NCI-H510A (cell line): ENCODE results near the gene ATP6V0B.

Source experiments
- DNase-seq: peaks from one replicate; lab custom pipeline; 2025; lab: John Stamatoyannopoulos, UW

ATP6V0B gene

GRCh38 chr1:44002606-44003157, 27.9 kb downstream of the ATP6V0B start:
- DNase-seq: no peak

- no peak for DNase-seq
These were observed 33.5 kb downstream of the ATP6V0B start for GRCh38 chr1:44008259-44008658.

GRCh38 chr1:44010935-44011471, 36.2 kb downstream of the ATP6V0B start:
- DNase-seq: no peak

- DNase-seq: no peak
These were observed 37.6 kb downstream of the ATP6V0B start for GRCh38 chr1:44012404-44012803.

- no peak for DNase-seq
These were observed 38.3 kb downstream of the ATP6V0B start for GRCh38 chr1:44012941-44013609.

GRCh38 chr1:44013949-44014348, 39.2 kb downstream of the ATP6V0B start:
- no peak for DNase-seq

- DNase-seq: no peak
These were observed 39.8 kb downstream of the ATP6V0B start for GRCh38 chr1:44014365-44015104.

- DNase-seq: no peak
These were observed 40.4 kb downstream of the ATP6V0B start for GRCh38 chr1:44015206-44015605.

- DNase-seq: no peak
These were observed 41.5 kb downstream of the ATP6V0B start for GRCh38 chr1:44016041-44016889.

- no peak for DNase-seq
These were observed 42.2 kb downstream of the ATP6V0B start for GRCh38 chr1:44016890-44017400.

GRCh38 chr1:44019466-44019948, 44.7 kb downstream of the ATP6V0B start:
- DNase-seq: no peak

- DNase-seq: no peak
These were observed 45.7 kb downstream of the ATP6V0B start for GRCh38 chr1:44020464-44020863.

- DNase-seq: no peak
These were observed 46.4 kb downstream of the ATP6V0B start for GRCh38 chr1:44021156-44021555.

- DNase-seq: no peak
These were observed 47.0 kb downstream of the ATP6V0B start for GRCh38 chr1:44021581-44022321.

GRCh38 chr1:44024031-44024902, 49.5 kb downstream of the ATP6V0B start:
- no peak for DNase-seq

- DNase-seq: no peak
These were observed 50.3 kb downstream of the ATP6V0B start for GRCh38 chr1:44024903-44025525.

- peak; percentile 84 for DNase-seq
These were observed 51.1 kb downstream of the ATP6V0B start for GRCh38 chr1:44025816-44026215.

GRCh38 chr1:44027320-44027719, 52.6 kb downstream of the ATP6V0B start:
- DNase-seq: no peak
